GM10266 (cell line): ENCODE measurements around the gene SNRNP25.
A peak's percentile ranks its signal among the peaks of the same experiment; 100 is the strongest.

Source experiments
- DNase-seq: peaks from one replicate; pipeline ENCODE4 v3.0.0; 2012; ENCODE audit errors: extremely low spot score
- TF ChIP-seq, protein P1 (sequence below): IDR thresholded peaks from 2 replicates; pipeline ENCODE4 v1.5.1; 2012; ENCODE audit warnings: mild to moderate bottlenecking, low read depth; ENCODE audit not compliant: control insufficient read depth, insufficient read depth; ENCODE audit errors: missing control alignments

Gene SNRNP25

DNA sequence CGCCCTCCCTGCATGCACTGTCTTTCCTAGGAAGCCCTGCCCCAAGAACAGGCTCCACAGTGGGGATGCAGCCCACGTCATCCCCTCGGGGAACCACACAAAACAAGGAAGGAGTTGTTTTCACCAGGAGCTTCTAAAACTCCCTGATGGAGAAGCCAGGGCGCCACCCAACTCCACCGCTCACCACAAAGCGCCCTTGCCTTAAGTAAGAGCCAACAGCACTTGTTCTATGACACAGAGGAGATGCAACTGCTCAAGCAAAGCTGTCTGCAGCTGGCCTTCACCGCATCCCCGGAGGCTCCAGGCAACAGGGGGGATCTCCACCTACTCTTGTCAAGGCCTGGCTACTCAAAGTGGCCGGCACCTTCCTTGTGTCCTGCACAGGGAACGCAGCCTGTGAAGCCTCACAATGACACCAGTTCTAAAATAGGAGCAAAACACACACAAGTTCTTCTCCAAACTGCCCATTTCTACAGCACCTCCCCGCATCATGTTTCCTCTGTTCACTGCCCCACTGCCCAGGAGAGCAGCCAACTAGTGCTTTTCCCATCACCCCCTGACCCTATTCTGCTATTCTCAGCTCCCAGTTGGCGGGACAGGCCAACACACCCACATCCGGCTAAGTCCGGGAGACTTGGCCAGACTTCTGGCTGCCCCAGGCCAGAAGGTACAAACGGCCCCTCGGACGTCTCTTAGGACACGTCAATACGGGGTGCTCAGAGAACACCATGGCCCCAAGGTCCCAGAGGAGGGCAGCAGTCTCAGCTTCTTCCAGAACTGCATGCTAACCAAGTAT, 48.6 kb downstream of the SNRNP25 start:
- DNase-seq: no peak
- TF ChIP-seq, protein P1, sequence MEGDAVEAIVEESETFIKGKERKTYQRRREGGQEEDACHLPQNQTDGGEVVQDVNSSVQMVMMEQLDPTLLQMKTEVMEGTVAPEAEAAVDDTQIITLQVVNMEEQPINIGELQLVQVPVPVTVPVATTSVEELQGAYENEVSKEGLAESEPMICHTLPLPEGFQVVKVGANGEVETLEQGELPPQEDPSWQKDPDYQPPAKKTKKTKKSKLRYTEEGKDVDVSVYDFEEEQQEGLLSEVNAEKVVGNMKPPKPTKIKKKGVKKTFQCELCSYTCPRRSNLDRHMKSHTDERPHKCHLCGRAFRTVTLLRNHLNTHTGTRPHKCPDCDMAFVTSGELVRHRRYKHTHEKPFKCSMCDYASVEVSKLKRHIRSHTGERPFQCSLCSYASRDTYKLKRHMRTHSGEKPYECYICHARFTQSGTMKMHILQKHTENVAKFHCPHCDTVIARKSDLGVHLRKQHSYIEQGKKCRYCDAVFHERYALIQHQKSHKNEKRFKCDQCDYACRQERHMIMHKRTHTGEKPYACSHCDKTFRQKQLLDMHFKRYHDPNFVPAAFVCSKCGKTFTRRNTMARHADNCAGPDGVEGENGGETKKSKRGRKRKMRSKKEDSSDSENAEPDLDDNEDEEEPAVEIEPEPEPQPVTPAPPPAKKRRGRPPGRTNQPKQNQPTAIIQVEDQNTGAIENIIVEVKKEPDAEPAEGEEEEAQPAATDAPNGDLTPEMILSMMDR: no peak

DNA sequence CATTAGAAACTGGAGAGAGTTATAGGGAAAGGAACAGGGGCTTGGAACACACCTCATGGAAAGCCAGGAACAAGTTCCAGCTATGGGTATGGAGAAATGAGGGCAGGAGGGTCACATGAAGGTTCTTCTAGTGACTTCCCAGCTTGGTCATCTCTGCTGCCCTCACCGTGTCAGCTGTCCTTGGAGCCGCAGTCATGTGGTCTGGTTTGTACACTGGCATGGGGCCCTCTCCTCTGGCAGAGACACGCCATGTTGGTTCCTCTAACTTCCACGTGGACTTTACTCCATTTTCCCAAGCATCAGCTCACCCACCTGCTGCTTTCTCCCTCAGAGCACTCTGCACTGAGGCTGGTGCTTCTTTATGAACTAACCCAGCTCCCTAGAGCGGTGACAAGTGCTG, 50.7 kb downstream of the SNRNP25 start:
- TF ChIP-seq, protein P1: no peak
- no peak for DNase-seq

GRCh38 chr16:104928-105327, 51.3 kb downstream of the SNRNP25 start:
- TF ChIP-seq, protein P1: no peak
- no peak for DNase-seq

- no peak for DNase-seq
Observed at GRCh38 chr16:105521-105920, 51.9 kb downstream of the SNRNP25 start.

GRCh38 chr16:106623-107324, 53.1 kb downstream of the SNRNP25 start:
- TF ChIP-seq, protein P1: peak; percentile 84
- DNase-seq: peak; percentile 76

More at GRCh38 chr16:105521-105920, 51.9 kb downstream of the SNRNP25 start:
- TF ChIP-seq, protein P1: no peak
